HG03442 (cell line): ENCODE data around the gene HHAT.

Experiments used
- ATAC-seq: cut with Tn5 transposase; IDR thresholded peaks from one replicate; pipeline ENCODE4 v1.9.1; 2021; ENCODE audit warnings: mild to moderate bottlenecking, moderate library complexity; ENCODE audit not compliant: unreplicated experiment

The HHAT gene

DNA sequence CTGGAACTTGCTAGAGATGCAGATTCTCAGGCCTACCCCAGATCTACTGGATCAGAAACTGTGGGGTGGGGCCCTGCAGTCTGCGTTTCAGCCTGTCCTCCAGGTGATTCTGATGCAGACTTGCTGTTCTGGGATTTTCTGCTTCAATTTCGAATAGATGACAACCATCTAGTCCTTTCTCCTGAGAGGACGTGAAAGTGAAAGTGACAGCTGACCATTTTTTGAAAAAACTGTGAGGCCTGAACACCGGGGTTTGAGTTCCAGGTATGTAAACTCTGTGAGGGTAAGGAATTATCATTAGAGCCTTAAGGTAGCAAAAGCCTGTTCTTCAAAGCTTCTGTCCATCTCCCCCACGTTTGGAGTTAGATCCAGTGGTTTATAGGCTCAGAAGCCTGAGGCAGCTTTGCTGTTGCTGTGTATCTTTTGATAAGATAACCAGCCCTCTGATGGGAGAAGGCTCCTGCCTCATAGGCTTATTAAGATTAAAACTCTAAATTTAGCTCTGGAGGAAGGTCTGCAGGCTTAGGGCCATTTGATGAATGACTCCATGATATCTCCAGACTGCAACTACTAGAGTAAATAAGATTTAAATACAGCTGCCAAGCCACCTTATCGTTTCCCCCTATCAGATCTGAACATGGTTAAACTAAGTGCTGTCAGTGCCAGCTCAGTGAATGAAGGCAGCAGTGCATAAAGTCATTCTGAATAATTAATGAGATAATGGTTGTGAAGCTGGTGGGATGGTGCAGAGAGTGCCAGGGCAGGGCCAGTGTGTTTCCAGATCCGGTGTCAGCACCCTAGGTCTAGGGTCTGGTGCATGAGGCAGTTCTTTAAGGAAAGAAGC is 335.2 kb downstream of the HHAT start:
- no peak for ATAC-seq

- ATAC-seq = no peak
Measured at GRCh38 chr1:210669951-210670350, 341.2 kb downstream of the HHAT start.

GRCh38 chr1:210674151-210674550 is 345.4 kb downstream of the HHAT start:
- no peak for ATAC-seq

GRCh38 chr1:210676539-210676938 is 347.8 kb downstream of the HHAT start:
- ATAC-seq = no peak

GRCh38 chr1:210677533-210677932 is 348.8 kb downstream of the HHAT start:
- peak; percentile 84 for ATAC-seq

DNA sequence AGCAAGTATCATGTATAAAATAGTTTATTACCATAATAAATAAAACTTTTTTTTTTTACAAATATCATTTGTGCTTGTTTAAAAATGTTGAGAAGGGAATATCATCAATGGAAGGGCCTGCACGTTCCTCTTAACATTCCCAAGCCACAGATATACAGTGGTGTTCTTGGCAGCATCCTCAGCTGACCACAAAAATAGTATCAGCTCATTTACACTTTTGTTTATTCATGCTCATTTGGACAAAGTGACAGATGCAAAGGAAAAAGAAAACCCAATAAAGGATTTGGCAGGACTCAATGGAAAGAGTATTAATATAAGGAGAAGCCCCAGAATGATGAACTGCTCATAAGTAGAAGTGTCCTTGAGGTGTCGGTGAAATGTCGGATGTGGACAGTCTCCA is 349.6 kb downstream of the HHAT start:
- ATAC-seq = no peak

DNA sequence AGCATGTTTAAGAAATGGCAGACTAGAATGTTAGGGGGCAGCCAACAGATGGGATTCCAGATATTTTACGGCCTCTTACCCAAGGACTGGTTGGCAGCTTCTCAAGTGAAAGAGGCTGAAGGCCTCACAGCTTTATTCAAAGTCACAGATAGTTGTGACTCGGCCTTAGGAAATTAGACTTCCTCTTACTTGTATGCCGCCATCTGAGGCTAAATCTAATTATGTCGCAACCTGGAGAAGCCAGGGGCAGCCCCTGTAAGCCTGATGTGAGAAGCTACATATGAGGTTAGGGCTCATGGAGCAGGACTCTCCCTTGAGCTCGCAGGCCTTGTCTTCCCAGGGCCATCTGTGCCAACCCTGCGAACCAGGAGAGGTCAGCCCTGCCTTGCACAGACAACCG is 352.5 kb downstream of the HHAT start:
- no peak for ATAC-seq

GRCh38 chr1:210683403-210684047 is 354.8 kb downstream of the HHAT start:
- ATAC-seq = no peak

DNA sequence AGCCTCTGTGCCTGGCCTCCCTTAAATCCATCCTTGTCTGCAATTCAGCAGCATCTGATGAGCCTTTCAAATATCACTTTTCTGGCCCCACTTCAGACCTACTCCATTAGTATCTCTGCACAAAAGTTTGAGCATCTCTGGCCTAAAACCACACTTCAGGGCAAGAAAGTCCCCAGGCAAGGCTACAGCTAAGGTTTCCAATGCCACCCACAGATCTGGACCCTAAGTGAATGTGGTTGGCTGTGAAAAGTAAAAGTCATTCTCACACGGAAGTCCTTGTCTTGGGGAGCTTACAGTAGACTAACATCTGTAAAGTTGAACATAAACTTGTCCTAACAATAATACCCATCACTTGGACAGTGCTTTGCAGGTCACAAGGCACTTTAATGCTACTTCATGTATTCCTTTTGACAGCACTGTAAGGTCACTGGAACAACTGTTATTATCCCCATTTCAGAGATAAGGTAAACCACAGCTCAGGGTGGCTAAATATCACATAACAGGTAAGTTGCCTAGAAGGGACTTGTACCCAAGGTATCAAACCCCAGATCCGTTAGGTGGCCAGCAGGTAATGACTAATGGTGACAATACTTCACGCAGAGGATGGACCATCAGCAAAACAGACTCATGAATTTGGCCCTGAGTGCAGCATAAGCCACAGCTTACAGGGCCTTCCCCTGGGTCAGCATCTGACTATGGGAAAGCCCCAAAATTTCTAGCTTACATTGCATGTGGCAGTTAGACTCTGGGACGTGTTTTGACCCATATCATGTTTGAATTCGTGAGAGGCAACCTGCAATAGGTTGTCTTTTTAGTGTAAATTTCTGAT is 356.0 kb downstream of the HHAT start:
- peak; percentile 93 for ATAC-seq

DNA sequence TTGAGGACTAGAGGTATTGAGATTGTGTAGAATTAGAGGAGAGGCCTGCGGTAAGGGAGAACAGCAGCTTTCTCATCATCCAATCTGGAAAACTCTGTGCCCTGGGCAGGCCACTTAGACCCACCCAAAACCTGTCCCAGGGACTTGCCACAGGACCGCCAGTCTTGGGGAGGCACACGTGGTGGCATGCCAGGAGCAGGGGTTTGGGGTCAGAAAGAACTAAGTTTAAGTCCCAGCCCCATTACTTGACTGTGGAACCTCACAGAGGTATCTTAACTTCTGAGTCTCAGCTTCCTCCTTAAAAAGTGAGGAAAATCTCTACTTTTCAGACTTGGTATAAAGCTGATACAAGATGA is 356.6 kb downstream of the HHAT start:
- no peak for ATAC-seq

- no peak for ATAC-seq
Measured at GRCh38 chr1:210686841-210687240, 358.1 kb downstream of the HHAT start.

DNA sequence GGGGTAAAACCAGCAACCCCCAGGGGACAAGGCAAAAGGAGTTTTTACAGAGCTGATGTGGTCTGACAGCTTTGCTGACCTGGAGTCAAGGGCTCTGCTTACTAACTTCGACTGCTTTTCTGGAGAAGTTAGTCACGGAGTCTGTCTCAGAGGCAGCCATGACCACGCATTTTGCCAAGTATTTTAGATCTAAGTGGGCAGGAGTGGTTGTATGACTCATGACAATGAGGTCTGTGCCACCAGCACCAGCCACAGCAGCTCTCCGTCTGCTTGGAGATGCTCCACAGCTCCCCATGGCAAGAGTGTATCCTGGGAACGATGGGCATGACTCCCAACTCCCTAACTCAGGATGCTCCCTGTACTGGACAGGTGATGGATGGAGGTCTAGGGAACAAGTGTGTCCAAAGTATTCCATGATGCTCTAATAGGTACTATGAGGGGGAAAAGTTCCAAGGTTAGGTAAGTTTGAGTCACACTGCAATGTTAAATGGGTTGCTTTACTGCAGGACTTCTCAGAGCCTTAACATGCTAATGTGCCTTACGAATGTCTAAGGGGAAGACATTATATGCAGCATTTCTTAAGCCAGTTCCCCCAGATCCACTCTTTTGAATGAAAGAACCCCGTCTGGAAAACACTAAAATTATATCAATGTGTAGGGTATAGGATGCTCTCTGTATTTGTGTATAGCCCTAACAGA is 359.0 kb downstream of the HHAT start:
- ATAC-seq = no peak

DNA sequence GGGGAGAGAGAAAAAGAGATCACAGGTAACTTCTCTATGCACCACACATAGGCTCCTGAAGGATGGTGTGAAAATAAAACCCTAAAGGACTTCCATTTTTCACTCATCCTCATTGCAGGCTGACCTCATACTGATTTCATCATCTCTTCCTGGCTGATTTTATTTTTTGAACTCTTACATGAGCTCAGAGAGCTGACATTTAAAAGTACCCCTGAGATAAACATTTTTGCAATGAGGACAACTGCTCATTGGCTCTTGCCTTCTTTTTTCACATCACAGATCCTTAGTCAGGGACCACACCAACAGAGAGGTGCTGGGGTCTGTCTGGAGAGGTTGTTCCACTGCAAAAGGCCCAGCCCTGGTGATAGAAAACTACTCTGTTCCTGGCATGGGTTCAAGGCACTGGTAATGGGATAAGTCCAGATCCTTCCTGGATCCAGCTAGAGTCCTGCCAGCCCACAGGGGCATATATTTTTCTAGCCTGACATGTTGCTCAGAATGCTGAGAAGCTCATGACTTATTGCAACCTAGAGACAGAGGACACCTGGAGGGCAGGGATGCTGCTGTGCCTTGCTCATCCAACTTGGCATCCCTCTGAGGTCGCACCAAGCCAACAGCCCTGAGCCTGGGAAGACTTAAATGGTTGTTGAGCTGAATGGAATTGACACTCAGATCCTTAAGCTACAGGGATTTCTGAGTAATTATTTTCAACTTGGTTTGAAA is 360.0 kb downstream of the HHAT start:
- ATAC-seq = no peak

DNA sequence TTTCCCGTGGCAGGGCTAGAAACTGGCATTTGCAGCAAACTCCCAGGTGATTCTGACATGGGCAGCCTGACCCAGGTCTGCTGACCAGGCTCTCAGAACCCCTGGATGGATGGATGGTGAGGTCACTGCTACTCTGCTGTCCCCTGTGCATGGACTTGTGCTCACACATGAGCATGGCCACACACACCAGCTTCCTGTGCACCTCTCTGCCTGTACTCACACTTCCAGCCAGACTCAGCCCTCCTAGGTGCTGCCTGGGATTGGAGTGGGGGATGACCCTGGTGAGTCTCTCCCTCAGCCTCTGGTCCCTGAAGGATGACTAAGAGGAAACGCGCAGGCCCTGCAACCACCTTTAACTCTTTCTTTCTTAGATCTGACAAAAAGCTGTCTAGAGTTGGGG is 361.1 kb downstream of the HHAT start:
- no peak for ATAC-seq

GRCh38 chr1:210690236-210690635 is 361.5 kb downstream of the HHAT start:
- ATAC-seq = no peak

DNA sequence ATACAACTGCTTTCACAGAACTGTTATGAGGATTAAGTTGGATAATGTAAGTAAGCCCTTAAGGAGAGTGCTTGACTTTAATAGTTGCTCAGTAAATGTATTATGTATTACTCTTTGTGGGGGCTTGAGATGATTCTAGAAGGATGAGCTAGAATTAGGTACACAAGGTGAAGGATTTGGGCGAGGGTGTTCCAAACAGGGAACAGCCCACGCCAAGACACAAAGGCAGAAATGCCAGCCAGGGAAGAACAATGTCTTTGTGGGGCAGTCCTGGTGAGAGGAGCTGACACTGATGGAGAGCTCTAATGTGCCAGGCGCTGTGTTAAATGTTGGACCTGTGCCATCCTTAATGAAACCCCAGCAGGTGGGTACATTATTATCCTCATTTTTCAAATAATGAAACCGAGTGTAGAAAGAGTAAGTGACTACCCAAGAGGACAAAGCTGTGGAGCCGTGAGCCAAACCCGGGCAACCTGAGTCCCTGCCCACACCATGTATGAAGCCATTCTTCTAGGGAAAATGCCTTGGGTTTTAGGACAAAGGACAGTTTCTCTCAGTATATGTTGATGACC is 362.4 kb downstream of the HHAT start:
- ATAC-seq = no peak

DNA sequence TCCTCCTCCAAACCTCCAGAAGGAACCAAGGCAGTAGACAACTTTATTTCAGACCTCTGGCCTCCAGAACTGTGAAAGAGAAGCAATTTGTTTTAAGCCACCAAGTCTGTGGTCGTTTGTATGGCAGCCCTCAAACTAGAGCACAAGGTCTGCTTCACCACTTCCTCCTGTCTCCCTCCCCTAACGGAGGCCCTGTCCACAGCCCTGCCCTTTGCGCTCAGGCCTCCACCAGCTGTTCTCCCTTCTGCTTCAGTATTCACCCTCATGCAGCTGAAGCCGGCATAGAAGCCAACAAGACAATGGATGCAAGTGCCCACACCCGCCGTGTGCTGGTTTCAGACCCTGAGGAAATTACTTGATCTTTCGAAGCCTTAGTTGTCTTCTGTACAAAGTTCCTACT is 364.1 kb downstream of the HHAT start:
- ATAC-seq = peak; percentile 22

- no peak for ATAC-seq
Measured at GRCh38 chr1:210695026-210695425, 366.3 kb downstream of the HHAT start.

GRCh38 chr1:210696709-210697108 is 368.0 kb downstream of the HHAT start:
- ATAC-seq = peak; percentile 98

GRCh38 chr1:210697185-210697584 is 368.5 kb downstream of the HHAT start:
- no peak for ATAC-seq
